HEK293 (cell line): ENCODE data around the gene CSK.

Experiments
- CTCF ChIA-PET: fragments of 350-600 bp; formaldehyde crosslinking; extraction: SDS; loops from one replicate; lab custom pipeline; 2021; ENCODE audit warnings: antibody characterized with exemption; lab: Yijun Ruan, JAX
- POLR2A ChIA-PET: fragments of 300-600 bp; formaldehyde crosslinking; extraction: SDS; loops from one replicate; lab custom pipeline; 2020; ENCODE audit warnings: antibody characterized with exemption, inconsistent platforms; lab: Yijun Ruan, JAX
- H3K27ac ChIP-seq: fragments of 200-500 bp; sonication (Bioruptor generic); 2 replicates; pipeline ENCODE4 v1.5.1; 2014; ENCODE audit warnings: low read depth, low read length, control low read depth, inconsistent platforms; ENCODE audit errors: extremely low read depth
- H3K36me3 ChIP-seq, 2 experiments: fragments of 200-500 bp in 1 of 2; sonication (Bioruptor generic) in 1 of 2; 1 replicate in 1 of 2; 2 replicates in 1 of 2; pipeline ENCODE4 v1.5.1; 2014 to 2017; ENCODE audit warnings: inconsistent platforms in 2 of 2, low read length in 2 of 2; ENCODE audit not compliant: control insufficient read depth in 2 of 2, insufficient read depth in 1 of 2
- H3K4me1 ChIP-seq: fragments of 200-500 bp; sonication (Bioruptor generic); 2 replicates; pipeline ENCODE4 v1.5.1; 2014; ENCODE audit warnings: mild to moderate bottlenecking, low read length, inconsistent platforms; ENCODE audit not compliant: control insufficient read depth, insufficient read depth
- H3K4me3 ChIP-seq: 2 replicates; pipeline ENCODE4 v1.5.1; 2011; ENCODE audit warnings: low read depth, mild to moderate bottlenecking, control low read depth, low read length, moderate library complexity
- H3K9me3 ChIP-seq: fragments of 200-500 bp; sonication (Bioruptor generic); 2 replicates; pipeline ENCODE4 v1.5.1; 2014; ENCODE audit warnings: low read depth, low read length, inconsistent platforms; ENCODE audit not compliant: control insufficient read depth, insufficient read depth
- BCL11B ChIP-seq: fragments of 450-650 bp; formaldehyde crosslinking; IDR thresholded peaks from 2 replicates; pipeline ENCODE4 v1.5.1; 2016; ENCODE audit warnings: low read depth, missing biosample characterization, missing genetic modification characterization
- GLIS2 ChIP-seq: fragments of 450-650 bp; formaldehyde crosslinking; IDR thresholded peaks from 2 replicates; pipeline ENCODE4 v1.5.1; 2016; ENCODE audit warnings: missing biosample characterization, missing genetic modification characterization
- KLF8 ChIP-seq: fragments of 450-650 bp; formaldehyde crosslinking; IDR thresholded peaks from 2 replicates; pipeline ENCODE4 v1.5.1; 2016; ENCODE audit warnings: missing biosample characterization, missing genetic modification characterization
- SETDB1 ChIP-seq: IDR thresholded peaks from one replicate; pipeline ENCODE4 v1.6.1; 2017; ENCODE audit warnings: mild to moderate bottlenecking, low read length, moderate library complexity, mixed read lengths; ENCODE audit not compliant: insufficient read length
- SP7 ChIP-seq: fragments of 450-650 bp; formaldehyde crosslinking; IDR thresholded peaks from 2 replicates; pipeline ENCODE4 v1.5.1; 2016; ENCODE audit warnings: missing biosample characterization, missing genetic modification characterization
- ZBTB17 ChIP-seq: fragments of 450-650 bp; formaldehyde crosslinking; IDR thresholded peaks from 2 replicates; pipeline ENCODE4 v1.5.1; 2016; ENCODE audit warnings: missing biosample characterization, missing genetic modification characterization
- ZBTB20 ChIP-seq: fragments of 450-650 bp; formaldehyde crosslinking; IDR thresholded peaks from 2 replicates; pipeline ENCODE4 v1.5.1; 2016; ENCODE audit warnings: missing biosample characterization, missing genetic modification characterization
- ZNF146 ChIP-seq: fragments of 450-650 bp; formaldehyde crosslinking; IDR thresholded peaks from 2 replicates; pipeline ENCODE4 v1.5.1; 2016; ENCODE audit warnings: missing biosample characterization, missing genetic modification characterization
- ZNF274 ChIP-seq, 2 experiments: fragments of 200-500 bp in 1 of 2; fragments of 450-650 bp in 1 of 2; sonication (Bioruptor generic) in 1 of 2; formaldehyde crosslinking in 1 of 2; IDR thresholded peaks; 2 replicates each; pipeline versions ENCODE4 v1.5.1 to v1.6.1; 2014 to 2016; ENCODE audit warnings: borderline replicate concordance in 1 of 2, inconsistent platforms in 1 of 2, low read length in 1 of 2, missing biosample characterization in 1 of 2, missing genetic modification characterization in 1 of 2
- ZNF335 ChIP-seq: fragments of 450-650 bp; formaldehyde crosslinking; conservative IDR thresholded peaks from 2 replicates; pipeline ENCODE4 v1.5.1; 2016; ENCODE audit warnings: missing biosample characterization, missing genetic modification characterization
- ZNF354C ChIP-seq: fragments of 450-650 bp; formaldehyde crosslinking; IDR thresholded peaks from 2 replicates; pipeline ENCODE4 v1.5.1; 2016; ENCODE audit warnings: missing biosample characterization, missing genetic modification characterization, low read depth, borderline replicate concordance
- ZNF514 ChIP-seq: fragments of 450-650 bp; formaldehyde crosslinking; IDR thresholded peaks from 2 replicates; pipeline ENCODE4 v1.5.1; 2016; ENCODE audit warnings: missing biosample characterization, missing genetic modification characterization
- ZNF654 ChIP-seq: fragments of 450-650 bp; formaldehyde crosslinking; IDR thresholded peaks from 2 replicates; pipeline ENCODE4 v1.5.1; 2016; ENCODE audit warnings: low read depth, missing biosample characterization, missing genetic modification characterization
- ZNF660 ChIP-seq: fragments of 450-650 bp; IDR thresholded peaks from 2 replicates; pipeline ENCODE4 v1.5.1; 2018; ENCODE audit warnings: missing biosample characterization, mild to moderate bottlenecking, missing genetic modification characterization
- ZNF76 ChIP-seq: fragments of 450-650 bp; formaldehyde crosslinking; IDR thresholded peaks from 2 replicates; pipeline ENCODE4; 2016; ENCODE audit warnings: low read depth, missing biosample characterization, missing genetic modification characterization, borderline replicate concordance
- ZNF791 ChIP-seq: fragments of 450-650 bp; formaldehyde crosslinking; IDR thresholded peaks from 2 replicates; pipeline ENCODE4 v1.5.1; 2016; ENCODE audit warnings: missing biosample characterization, missing genetic modification characterization
- ZXDB ChIP-seq: fragments of 450-650 bp; formaldehyde crosslinking; IDR thresholded peaks from 2 replicates; pipeline ENCODE4 v1.5.1; 2016; ENCODE audit warnings: missing biosample characterization, missing genetic modification characterization
- TF ChIP-seq, protein P1 (sequence below): fragments of 450-650 bp; formaldehyde crosslinking; conservative IDR thresholded peaks from 2 replicates; pipeline ENCODE4 v1.5.1; 2016; ENCODE audit warnings: low read depth, missing biosample characterization, missing genetic modification characterization
- TF ChIP-seq, protein P2 (sequence below): fragments of 450-650 bp; IDR thresholded peaks from 2 replicates; pipeline ENCODE4 v1.5.1; 2018; ENCODE audit warnings: missing biosample characterization, missing genetic modification characterization
- TF ChIP-seq, protein P3 (sequence below): fragments of 450-650 bp; formaldehyde crosslinking; IDR thresholded peaks from 2 replicates; pipeline ENCODE4 v1.5.1; 2016; ENCODE audit warnings: missing biosample characterization, missing genetic modification characterization

The CSK gene

DNA sequence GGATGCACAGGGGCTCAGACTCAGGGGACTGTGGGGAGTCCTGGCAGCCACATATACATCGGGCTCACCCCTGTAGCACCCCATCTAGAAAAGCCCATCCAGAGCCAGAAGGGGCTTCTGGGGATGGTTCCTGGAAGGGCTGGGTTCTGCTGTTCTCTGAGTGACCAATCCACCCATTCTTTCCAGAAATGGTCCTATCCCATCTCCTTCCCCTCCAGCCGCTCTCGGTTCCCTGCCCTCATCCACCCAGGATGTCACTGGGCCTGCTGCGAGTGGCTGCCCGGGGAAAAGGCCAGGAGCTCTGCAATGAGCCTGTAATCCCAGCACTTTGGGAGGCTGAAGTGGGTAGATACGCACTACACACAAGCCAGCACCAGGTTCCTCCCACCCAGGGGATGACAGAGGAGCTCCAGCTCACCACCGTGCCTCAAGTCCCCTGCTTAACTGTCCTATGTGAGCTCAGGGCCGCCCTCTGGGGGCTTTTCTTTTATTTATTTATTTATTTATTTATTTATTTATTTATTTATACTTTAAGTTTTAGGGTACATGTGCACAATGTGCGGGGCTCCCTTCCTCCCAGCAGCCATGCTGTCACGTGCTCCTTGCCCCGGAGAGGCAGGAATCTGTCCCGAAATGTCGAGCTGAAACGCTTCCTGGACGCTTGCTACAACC lies 13.6 kb upstream of the CSK start (continued):
- 0 out of 2 replicates have a peak, but pooled peaks have one; percentile 41 for TF ChIP-seq ZNF791 (tag by site-specific recombination)
- no peak for TF ChIP-seq ZNF274 (IDR thresholded peaks at IDR 0.05; ENCODE audit: low read length)
- TF ChIP-seq ZNF274 (tag by site-specific recombination; IDR thresholded peaks at IDR 0.05; ENCODE audit: borderline replicate concordance): no peak
- TF ChIP-seq, protein P1, sequence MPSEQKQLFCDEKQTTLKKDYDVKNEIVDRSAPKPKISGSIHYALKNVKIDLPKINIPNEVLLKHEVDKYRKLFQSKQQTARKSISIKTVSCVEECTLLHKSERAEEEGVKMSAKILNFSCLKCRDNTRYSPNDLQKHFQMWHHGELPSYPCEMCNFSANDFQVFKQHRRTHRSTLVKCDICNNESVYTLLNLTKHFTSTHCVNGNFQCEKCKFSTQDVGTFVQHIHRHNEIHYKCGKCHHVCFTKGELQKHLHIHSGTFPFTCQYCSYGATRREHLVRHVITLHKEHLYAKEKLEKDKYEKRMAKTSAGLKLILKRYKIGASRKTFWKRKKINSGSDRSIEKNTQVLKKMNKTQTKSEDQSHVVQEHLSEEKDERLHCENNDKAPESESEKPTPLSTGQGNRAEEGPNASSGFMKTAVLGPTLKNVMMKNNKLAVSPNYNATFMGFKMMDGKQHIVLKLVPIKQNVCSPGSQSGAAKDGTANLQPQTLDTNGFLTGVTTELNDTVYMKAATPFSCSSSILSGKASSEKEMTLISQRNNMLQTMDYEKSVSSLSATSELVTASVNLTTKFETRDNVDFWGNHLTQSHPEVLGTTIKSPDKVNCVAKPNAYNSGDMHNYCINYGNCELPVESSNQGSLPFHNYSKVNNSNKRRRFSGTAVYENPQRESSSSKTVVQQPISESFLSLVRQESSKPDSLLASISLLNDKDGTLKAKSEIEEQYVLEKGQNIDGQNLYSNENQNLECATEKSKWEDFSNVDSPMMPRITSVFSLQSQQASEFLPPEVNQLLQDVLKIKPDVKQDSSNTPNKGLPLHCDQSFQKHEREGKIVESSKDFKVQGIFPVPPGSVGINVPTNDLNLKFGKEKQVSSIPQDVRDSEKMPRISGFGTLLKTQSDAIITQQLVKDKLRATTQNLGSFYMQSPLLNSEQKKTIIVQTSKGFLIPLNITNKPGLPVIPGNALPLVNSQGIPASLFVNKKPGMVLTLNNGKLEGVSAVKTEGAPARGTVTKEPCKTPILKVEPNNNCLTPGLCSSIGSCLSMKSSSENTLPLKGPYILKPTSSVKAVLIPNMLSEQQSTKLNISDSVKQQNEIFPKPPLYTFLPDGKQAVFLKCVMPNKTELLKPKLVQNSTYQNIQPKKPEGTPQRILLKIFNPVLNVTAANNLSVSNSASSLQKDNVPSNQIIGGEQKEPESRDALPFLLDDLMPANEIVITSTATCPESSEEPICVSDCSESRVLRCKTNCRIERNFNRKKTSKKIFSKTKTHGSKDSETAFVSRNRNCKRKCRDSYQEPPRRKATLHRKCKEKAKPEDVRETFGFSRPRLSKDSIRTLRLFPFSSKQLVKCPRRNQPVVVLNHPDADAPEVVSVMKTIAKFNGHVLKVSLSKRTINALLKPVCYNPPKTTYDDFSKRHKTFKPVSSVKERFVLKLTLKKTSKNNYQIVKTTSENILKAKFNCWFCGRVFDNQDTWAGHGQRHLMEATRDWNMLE (tag by site-specific recombination): peak; percentile 88
- TF ChIP-seq ZBTB17: no peak

DNA sequence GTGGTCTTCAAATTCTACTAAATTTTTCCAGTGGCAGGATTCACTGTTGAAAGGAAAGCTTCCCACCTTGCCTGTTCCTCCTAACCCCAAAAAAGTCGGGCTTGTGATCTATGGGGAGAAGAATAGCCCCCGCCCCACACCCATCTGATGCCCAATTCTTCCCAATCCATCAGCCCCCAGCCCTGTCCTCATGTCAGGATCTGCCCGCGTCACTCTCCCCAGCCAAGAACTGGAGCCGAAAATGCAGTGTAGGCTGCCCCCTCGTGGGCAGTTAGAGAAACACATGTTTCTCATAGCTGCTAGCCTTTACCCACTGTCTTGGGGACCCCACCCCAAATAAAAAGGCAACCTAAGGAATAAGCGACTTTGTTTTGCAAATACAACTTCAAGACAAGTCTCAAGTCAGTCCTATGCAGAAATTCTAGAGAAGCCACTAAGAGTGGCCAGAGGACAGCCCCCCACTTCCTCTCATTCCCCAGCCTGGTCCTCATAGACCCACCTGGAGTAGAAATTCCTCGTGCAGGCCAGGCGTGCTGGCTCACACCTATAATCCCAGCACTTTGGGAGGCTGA lies 13.0 kb upstream of the CSK start:
- H3K4me1 ChIP-seq: no peaks in the 10 kb centered on the region
- H3K36me3 ChIP-seq: no peaks in the 10 kb centered on the region
- no peak overlapping the region for H3K4me3 ChIP-seq
- H3K9me3 ChIP-seq: no peaks in the 10 kb centered on the region
- ChIA-PET POLR2A (interaction anchor here (0.7 to 2.0 kb wide), 8 partner anchors 13 to 401 kb away, joined by 3 to 10 read pairs (median 4); partner anchors contain the start of genes COX5A, CSK and CYP11A1), CTCF (interaction anchor here (0.5 to 21.6 kb wide), 68 partner anchors 10 to 1286 kb away, joined by 3 to 800 read pairs (median 5); partner anchors contain the start of genes CPLX3, CSK, CYP1A1 and CYP1A2)
- H3K27ac ChIP-seq: no peak overlapping the region
- no peak for TF ChIP-seq ZNF514 (tag by site-specific recombination)
- no peak for TF ChIP-seq SETDB1
- TF ChIP-seq ZNF654 (tag by site-specific recombination): peak; percentile 89
- TF ChIP-seq, protein P1 (tag by site-specific recombination): 0 out of 2 replicates have a peak, but pooled peaks have one; percentile 34
- no peak for TF ChIP-seq BCL11B (tag by site-specific recombination)
- TF ChIP-seq, protein P2, sequence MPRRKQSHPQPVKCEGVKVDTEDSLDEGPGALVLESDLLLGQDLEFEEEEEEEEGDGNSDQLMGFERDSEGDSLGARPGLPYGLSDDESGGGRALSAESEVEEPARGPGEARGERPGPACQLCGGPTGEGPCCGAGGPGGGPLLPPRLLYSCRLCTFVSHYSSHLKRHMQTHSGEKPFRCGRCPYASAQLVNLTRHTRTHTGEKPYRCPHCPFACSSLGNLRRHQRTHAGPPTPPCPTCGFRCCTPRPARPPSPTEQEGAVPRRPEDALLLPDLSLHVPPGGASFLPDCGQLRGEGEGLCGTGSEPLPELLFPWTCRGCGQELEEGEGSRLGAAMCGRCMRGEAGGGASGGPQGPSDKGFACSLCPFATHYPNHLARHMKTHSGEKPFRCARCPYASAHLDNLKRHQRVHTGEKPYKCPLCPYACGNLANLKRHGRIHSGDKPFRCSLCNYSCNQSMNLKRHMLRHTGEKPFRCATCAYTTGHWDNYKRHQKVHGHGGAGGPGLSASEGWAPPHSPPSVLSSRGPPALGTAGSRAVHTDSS (tag by site-specific recombination): no peak
- 0 out of 2 replicates have a peak, but pooled peaks have one; percentile 27 for TF ChIP-seq SP7 (tag by site-specific recombination)
- TF ChIP-seq ZXDB (tag by site-specific recombination): peak; percentile 30; the same call in 1 of the 2 replicates
- peak; percentile 89 for TF ChIP-seq ZBTB17
- no peak for TF ChIP-seq ZNF146 (tag by site-specific recombination)
- peak; percentile 77; the same call in 1 of the 2 replicates for TF ChIP-seq ZNF660 (tag by site-specific recombination)
- TF ChIP-seq GLIS2 (tag by site-specific recombination): peak; percentile 36; the same call in 1 of the 2 replicates
- TF ChIP-seq ZBTB20 (tag by site-specific recombination): peak; percentile 73; the same call in 1 of the 2 replicates
- TF ChIP-seq ZNF335 (tag by site-specific recombination): peak; percentile 74
- TF ChIP-seq ZNF354C: no peak
- TF ChIP-seq, protein P3, sequence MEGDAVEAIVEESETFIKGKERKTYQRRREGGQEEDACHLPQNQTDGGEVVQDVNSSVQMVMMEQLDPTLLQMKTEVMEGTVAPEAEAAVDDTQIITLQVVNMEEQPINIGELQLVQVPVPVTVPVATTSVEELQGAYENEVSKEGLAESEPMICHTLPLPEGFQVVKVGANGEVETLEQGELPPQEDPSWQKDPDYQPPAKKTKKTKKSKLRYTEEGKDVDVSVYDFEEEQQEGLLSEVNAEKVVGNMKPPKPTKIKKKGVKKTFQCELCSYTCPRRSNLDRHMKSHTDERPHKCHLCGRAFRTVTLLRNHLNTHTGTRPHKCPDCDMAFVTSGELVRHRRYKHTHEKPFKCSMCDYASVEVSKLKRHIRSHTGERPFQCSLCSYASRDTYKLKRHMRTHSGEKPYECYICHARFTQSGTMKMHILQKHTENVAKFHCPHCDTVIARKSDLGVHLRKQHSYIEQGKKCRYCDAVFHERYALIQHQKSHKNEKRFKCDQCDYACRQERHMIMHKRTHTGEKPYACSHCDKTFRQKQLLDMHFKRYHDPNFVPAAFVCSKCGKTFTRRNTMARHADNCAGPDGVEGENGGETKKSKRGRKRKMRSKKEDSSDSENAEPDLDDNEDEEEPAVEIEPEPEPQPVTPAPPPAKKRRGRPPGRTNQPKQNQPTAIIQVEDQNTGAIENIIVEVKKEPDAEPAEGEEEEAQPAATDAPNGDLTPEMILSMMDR (tag by site-specific recombination): peak; percentile 89
- 0 out of 2 replicates have a peak, but pooled peaks have one; percentile 54 for TF ChIP-seq KLF8 (tag by site-specific recombination)
- TF ChIP-seq ZNF76: no peak
